HAP-1 (cell line): ENCODE data around the gene ADRB2.

Experiments used
- DNase-seq, 2 experiments: peaks; one replicate each; pipeline ENCODE4 v3.0.0-alpha.2; 2016 to 2020; ENCODE audit warnings: low spot score in 2 of 2
- H3K27me3 ChIP-seq: fragments of 250-450 bp; sonication (Bioruptor Pico); 2 replicates; pipeline ENCODE4 v1.5.1; 2020; ENCODE audit warnings: low read depth, mild to moderate bottlenecking, moderate library complexity
- H3K36me3 ChIP-seq: fragments of 250-450 bp; sonication (Bioruptor Pico); replicated peaks from 2 replicates; pipeline ENCODE4 v1.5.1; 2020; ENCODE audit warnings: mild to moderate bottlenecking
- H3K4me1 ChIP-seq: fragments of 250-450 bp; sonication (Bioruptor Pico); 2 replicates; pipeline ENCODE4 v1.5.1; 2020; ENCODE audit warnings: mild to moderate bottlenecking
- H3K4me3 ChIP-seq: fragments of 250-450 bp; sonication (Bioruptor Pico); 2 replicates; pipeline ENCODE4 v1.5.1; 2020; ENCODE audit warnings: mild to moderate bottlenecking, moderate library complexity
- H3K9me3 ChIP-seq: fragments of 250-450 bp; sonication (Bioruptor Pico); 2 replicates; pipeline ENCODE4 v1.5.1; 2020; ENCODE audit warnings: mild to moderate bottlenecking, moderate library complexity
- in situ Hi-C: fragments of 300-500 bp; cut with MboI; formaldehyde crosslinking; loops from 3 replicates; pipeline ENCODE4 v1.14.3; 2020; ENCODE audit warnings: low sequenced_read_pairs, inconsistent platforms, mixed read lengths

The ADRB2 gene

GRCh38 chr5:148829734-148830133 lies 3.3 kb downstream of the ADRB2 start:
- H3K36me3 ChIP-seq, result no peaks in the 10 kb centered on the region
- H3K9me3 ChIP-seq, result no peaks in the 10 kb centered on the region
- no peak for DNase-seq
- in situ Hi-C loops, result no loop called here
- H3K4me1 ChIP-seq, result no peaks in the 10 kb centered on the region; the same call in 1 of the 2 replicates
- H3K27me3 ChIP-seq, result peaks cover 2% of the 10 kb centered on the region; the same call in 1 of the 2 replicates
- H3K4me3 ChIP-seq, result no peak overlapping the region

- Histone ChIP-seq H3K4me1 (no peaks in the 10 kb centered on the region; the same call in 1 of the 2 replicates), H3K27me3 (peaks cover 2% of the 10 kb centered on the region; the same call in 1 of the 2 replicates), H3K36me3 (no peaks in the 10 kb centered on the region), H3K4me3 (no peak overlapping the region), H3K9me3 (no peaks in the 10 kb centered on the region)
- DNase-seq, result no peak
- in situ Hi-C loops, result no loop called here
These were observed 3.8 kb downstream of the ADRB2 start for GRCh38 chr5:148830211-148830610.

- Histone ChIP-seq H3K9me3 (no peaks in the 10 kb centered on the region), H3K36me3 (no peaks in the 10 kb centered on the region), H3K27me3 (peaks cover 2% of the 10 kb centered on the region; the same call in 1 of the 2 replicates), H3K4me1 (no peaks in the 10 kb centered on the region), H3K4me3 (no peak overlapping the region)
- in situ Hi-C loops, result no loop called here
- DNase-seq, result no peak
These were observed 5.5 kb downstream of the ADRB2 start for GRCh38 chr5:148831590-148832565.

- Histone ChIP-seq H3K4me1 (no peaks in the 10 kb centered on the region), H3K36me3 (no peaks in the 10 kb centered on the region), H3K4me3 (no peak overlapping the region), H3K27me3 (peaks cover 2% of the 10 kb centered on the region; the same call in 1 of the 2 replicates), H3K9me3 (no peaks in the 10 kb centered on the region)
- in situ Hi-C loops, result no loop called here
- no peak for DNase-seq
These were observed 6.7 kb downstream of the ADRB2 start for GRCh38 chr5:148833122-148833521.

- no peak for DNase-seq
- Histone ChIP-seq H3K9me3 (no peaks in the 10 kb centered on the region), H3K36me3 (no peaks in the 10 kb centered on the region), H3K4me3 (no peak overlapping the region), H3K4me1 (no peaks in the 10 kb centered on the region), H3K27me3 (peaks cover 2% of the 10 kb centered on the region; the same call in 1 of the 2 replicates)
- in situ Hi-C loops, result no loop called here
These were observed 7.5 kb downstream of the ADRB2 start for GRCh38 chr5:148833925-148834324.

GRCh38 chr5:148834689-148835088 lies 8.3 kb downstream of the ADRB2 start:
- Histone ChIP-seq H3K9me3 (no peaks in the 10 kb centered on the region), H3K36me3 (no peaks in the 10 kb centered on the region), H3K27me3 (0 out of 2 replicates have a peak, but pooled peaks cover 2% of the 10 kb centered on the region), H3K4me1 (no peaks in the 10 kb centered on the region), H3K4me3 (no peak overlapping the region)
- in situ Hi-C loops, result no loop called here
- DNase-seq, result no peak

GRCh38 chr5:148836272-148837250 lies 10.2 kb downstream of the ADRB2 start:
- DNase-seq, result no peak
- no peaks in the 10 kb centered on the region for H3K4me1 ChIP-seq
- in situ Hi-C loops, result no loop called here

GRCh38 chr5:148837383-148837782 lies 11.0 kb downstream of the ADRB2 start:
- H3K4me1 ChIP-seq, result no peaks in the 10 kb centered on the region
- 0 out of 2 replicates have a peak, but pooled peaks cover 2% of the 10 kb centered on the region for H3K27me3 ChIP-seq
- in situ Hi-C loops, result no loop called here
- H3K36me3 ChIP-seq, result no peaks in the 10 kb centered on the region
- H3K9me3 ChIP-seq, result no peaks in the 10 kb centered on the region
- DNase-seq, result no peak
- no peak overlapping the region for H3K4me3 ChIP-seq

More at GRCh38 chr5:148836272-148837250, 10.2 kb downstream of the ADRB2 start:
- H3K4me3 ChIP-seq, result no peak overlapping the region
- H3K36me3 ChIP-seq, result no peaks in the 10 kb centered on the region
- H3K27me3 ChIP-seq, result 0 out of 2 replicates have a peak, but pooled peaks cover 2% of the 10 kb centered on the region
- H3K9me3 ChIP-seq, result no peaks in the 10 kb centered on the region

- Histone ChIP-seq H3K4me3 (no peak overlapping the region), H3K4me1 (no peaks in the 10 kb centered on the region), H3K36me3 (no peaks in the 10 kb centered on the region), H3K9me3 (no peaks in the 10 kb centered on the region), H3K27me3 (0 out of 2 replicates have a peak, but pooled peaks cover 2% of the 10 kb centered on the region)
- in situ Hi-C loops, result no loop called here
- no peak for DNase-seq
These were observed 11.9 kb downstream of the ADRB2 start for GRCh38 chr5:148838357-148838756.

GRCh38 chr5:148839960-148840359 lies 13.5 kb downstream of the ADRB2 start:
- in situ Hi-C loops, result no loop called here
- DNase-seq, result no peak
- Histone ChIP-seq H3K4me3 (no peak overlapping the region), H3K4me1 (no peaks in the 10 kb centered on the region), H3K36me3 (no peaks in the 10 kb centered on the region), H3K27me3 (no peaks in the 10 kb centered on the region), H3K9me3 (no peaks in the 10 kb centered on the region)

GRCh38 chr5:148840531-148840930 lies 14.1 kb downstream of the ADRB2 start:
- Histone ChIP-seq H3K4me3 (no peak overlapping the region), H3K9me3 (no peaks in the 10 kb centered on the region), H3K36me3 (no peaks in the 10 kb centered on the region), H3K4me1 (no peaks in the 10 kb centered on the region), H3K27me3 (no peaks in the 10 kb centered on the region)
- in situ Hi-C loops, result no loop called here
- DNase-seq, result no peak

- Histone ChIP-seq H3K27me3 (no peaks in the 10 kb centered on the region), H3K4me1 (no peaks in the 10 kb centered on the region), H3K4me3 (no peak overlapping the region), H3K9me3 (no peaks in the 10 kb centered on the region), H3K36me3 (no peaks in the 10 kb centered on the region)
- DNase-seq, result no peak
- in situ Hi-C loops, result no loop called here
These were observed 15.1 kb downstream of the ADRB2 start for GRCh38 chr5:148841519-148841918.

- in situ Hi-C loops, result no loop called here
- H3K36me3 ChIP-seq, result no peaks in the 10 kb centered on the region
- H3K4me3 ChIP-seq, result no peak overlapping the region
- no peaks in the 10 kb centered on the region for H3K4me1 ChIP-seq
- no peaks in the 10 kb centered on the region for H3K9me3 ChIP-seq
- H3K27me3 ChIP-seq, result no peaks in the 10 kb centered on the region
- DNase-seq, result no peak
These were observed 15.8 kb downstream of the ADRB2 start for GRCh38 chr5:148842161-148842560.
